CD4-positive, alpha-beta T cell (primary cell): ENCODE data around the gene AICDA. TPM values are rescaled to one million over a fixed set of nuclear protein-coding genes. Genes with fewer than 3 reads are reported as not detected.
"Not testable (repeated sequence)": the region's sequence is repeated elsewhere in the genome, so short reads cannot be mapped to it uniquely, and the experiment has no call there.

ENCODE experiments used
- ATAC-seq: fragments of 200-7000 bp; cut with Tn5 transposase; one replicate; pipeline ENCODE4 v1.10.0; 2022; ENCODE audit warnings: mild to moderate bottlenecking; ENCODE audit not compliant: poor library complexity
- CTCF ChIA-PET: fragments of 350-600 bp; sonication (Branson Sonifier 250); formaldehyde crosslinking; loops from one replicate; lab custom pipeline; 2021; ENCODE audit warnings: antibody characterized with exemption, inconsistent platforms; lab: Charles Lee
- POLR2A ChIA-PET: fragments of 350-600 bp; sonication (Branson Sonifier 250); formaldehyde crosslinking; loops from one replicate; lab custom pipeline; 2021; ENCODE audit warnings: antibody characterized with exemption, inconsistent platforms; lab: Charles Lee
- DNase-seq, 14 experiments: peaks; one replicate each; pipeline ENCODE4 v3.0.0-alpha.2; 2013 to 2020; ENCODE audit warnings: mixed read lengths in 2 of 14
- H3K27ac ChIP-seq, 2 donors: one replicate each; pipeline versions ENCODE4 v1.5.1 to v1.7.0; 2013; ENCODE audit warnings: low read length in 2 of 2, low read depth in 1 of 2, mild to moderate bottlenecking in 1 of 2
- H3K27me3 ChIP-seq, 2 experiments: 1 replicate in 1 of 2; 2 replicates in 1 of 2; pipeline versions ENCODE4 v1.6.1 to v1.7.0; 2013; ENCODE audit warnings: low read length in 2 of 2, control low read depth in 1 of 2, mild to moderate bottlenecking in 1 of 2, moderate library complexity in 1 of 2; ENCODE audit not compliant: insufficient read depth in 2 of 2, control insufficient read depth in 1 of 2
- H3K36me3 ChIP-seq: one replicate; pipeline ENCODE4 v1.6.1; 2013; ENCODE audit warnings: low read length, control low read depth; ENCODE audit not compliant: insufficient read depth
- H3K4me1 ChIP-seq: one replicate; pipeline ENCODE4 v1.6.1; 2013; ENCODE audit warnings: low read length, control low read depth; ENCODE audit not compliant: insufficient read depth
- H3K4me3 ChIP-seq: one replicate; pipeline ENCODE4 v1.5.1; 2013; ENCODE audit warnings: mild to moderate bottlenecking, low read length, moderate library complexity
- H3K9me3 ChIP-seq, 2 experiments: 1 replicate in 1 of 2; 2 replicates in 1 of 2; pipeline versions ENCODE4 v1.6.1 to v1.7.0; 2013; ENCODE audit warnings: low read length in 2 of 2, mild to moderate bottlenecking in 2 of 2, control low read depth in 1 of 2, moderate library complexity in 1 of 2; ENCODE audit not compliant: control insufficient read depth in 1 of 2, insufficient read depth in 1 of 2
- H3K27ac Mint-ChIP-seq: one replicate; pipeline ENCODE4 v1.8.0; 2020; ENCODE audit warnings: mixed read lengths
- H3K27me3 Mint-ChIP-seq: one replicate; pipeline ENCODE4 v1.8.0; 2021; ENCODE audit warnings: mixed read lengths
- H3K36me3 Mint-ChIP-seq: one replicate; pipeline ENCODE4 v1.8.0; 2021; ENCODE audit warnings: low read depth, mixed read lengths
- H3K4me1 Mint-ChIP-seq: one replicate; pipeline ENCODE4 v1.8.0; 2021; ENCODE audit warnings: low read depth, mixed read lengths
- H3K4me3 Mint-ChIP-seq: one replicate; pipeline ENCODE4 v1.8.0; 2020; ENCODE audit warnings: mild to moderate bottlenecking, mixed read lengths
- H3K9me3 Mint-ChIP-seq: one replicate; pipeline ENCODE4 v1.8.0; 2020; ENCODE audit warnings: mixed read lengths
- intact Hi-C, 2 experiments: fragments of 100-400 bp; cut with DNase I in 1 of 2; cut with micrococcal nuclease in 1 of 2; formaldehyde crosslinking; loops; one replicate each; pipeline versions ENCODE4 v1.15.1 to v1.9.0; 2023 to 2025; cut with DNase I, micrococcal nuclease
- total RNA-seq, 174 experiments: library from RNA in 2 of 174; stranded (reverse) in 2 of 174; gene quantifications; one replicate each; pipeline ENCODE4 v1.2.3 and lab custom pipeline; 2021 to 2026
- TF ChIP-seq, protein P1 (sequence below): fragments of 200-600 bp; IDR thresholded peaks from one replicate; pipeline ENCODE4 v1.8.0; 2022; ENCODE audit warnings: antibody characterized with exemption, mild to moderate bottlenecking

AICDA gene
- total RNA-seq, 2 experiments from 2014 or later: not detected

DNA sequence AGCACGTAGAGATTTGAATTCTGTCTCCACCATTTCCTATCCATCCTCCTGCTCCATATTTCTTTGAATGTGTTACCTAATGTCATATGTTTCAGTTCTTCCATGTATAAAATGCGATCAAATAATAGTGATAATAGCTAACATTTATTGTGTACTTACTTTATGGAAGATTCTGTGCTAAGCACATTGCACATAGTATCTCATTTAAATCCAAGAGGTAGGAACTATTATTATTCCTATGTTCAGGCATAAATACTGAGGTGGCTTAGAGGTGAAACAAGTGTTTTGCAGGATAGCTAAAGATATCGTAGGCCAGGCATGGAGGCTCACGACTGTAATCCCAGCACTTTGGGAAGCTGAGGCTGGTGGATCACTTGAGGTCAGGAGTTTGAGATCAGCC lies 17.5 kb upstream of the AICDA start:
- intact Hi-C loops: no loop called here
- no peaks in the 10 kb centered on the region for H3K4me1 Mint-ChIP-seq
- ATAC-seq (no peak), DNase-seq (no peak)
- H3K9me3 ChIP-seq: no peaks in the 10 kb centered on the region
- no peaks in the 10 kb centered on the region for H3K4me1 ChIP-seq
- no peak overlapping the region for H3K27ac Mint-ChIP-seq
- H3K27me3 ChIP-seq: no peaks in the 10 kb centered on the region
- H3K27ac ChIP-seq: no peak overlapping the region
- H3K4me3 ChIP-seq: no peak overlapping the region
- no peaks in the 10 kb centered on the region for H3K27me3 Mint-ChIP-seq
- no peaks in the 10 kb centered on the region for H3K36me3 Mint-ChIP-seq
- H3K36me3 ChIP-seq: no peaks in the 10 kb centered on the region
- no peak overlapping the region for H3K4me3 Mint-ChIP-seq
- POLR2A ChIA-PET: no interaction called here
- CTCF ChIA-PET: no interaction called here
- H3K9me3 Mint-ChIP-seq: no peaks in the 10 kb centered on the region
- TF ChIP-seq, protein P1, sequence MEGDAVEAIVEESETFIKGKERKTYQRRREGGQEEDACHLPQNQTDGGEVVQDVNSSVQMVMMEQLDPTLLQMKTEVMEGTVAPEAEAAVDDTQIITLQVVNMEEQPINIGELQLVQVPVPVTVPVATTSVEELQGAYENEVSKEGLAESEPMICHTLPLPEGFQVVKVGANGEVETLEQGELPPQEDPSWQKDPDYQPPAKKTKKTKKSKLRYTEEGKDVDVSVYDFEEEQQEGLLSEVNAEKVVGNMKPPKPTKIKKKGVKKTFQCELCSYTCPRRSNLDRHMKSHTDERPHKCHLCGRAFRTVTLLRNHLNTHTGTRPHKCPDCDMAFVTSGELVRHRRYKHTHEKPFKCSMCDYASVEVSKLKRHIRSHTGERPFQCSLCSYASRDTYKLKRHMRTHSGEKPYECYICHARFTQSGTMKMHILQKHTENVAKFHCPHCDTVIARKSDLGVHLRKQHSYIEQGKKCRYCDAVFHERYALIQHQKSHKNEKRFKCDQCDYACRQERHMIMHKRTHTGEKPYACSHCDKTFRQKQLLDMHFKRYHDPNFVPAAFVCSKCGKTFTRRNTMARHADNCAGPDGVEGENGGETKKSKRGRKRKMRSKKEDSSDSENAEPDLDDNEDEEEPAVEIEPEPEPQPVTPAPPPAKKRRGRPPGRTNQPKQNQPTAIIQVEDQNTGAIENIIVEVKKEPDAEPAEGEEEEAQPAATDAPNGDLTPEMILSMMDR: no peak

DNA sequence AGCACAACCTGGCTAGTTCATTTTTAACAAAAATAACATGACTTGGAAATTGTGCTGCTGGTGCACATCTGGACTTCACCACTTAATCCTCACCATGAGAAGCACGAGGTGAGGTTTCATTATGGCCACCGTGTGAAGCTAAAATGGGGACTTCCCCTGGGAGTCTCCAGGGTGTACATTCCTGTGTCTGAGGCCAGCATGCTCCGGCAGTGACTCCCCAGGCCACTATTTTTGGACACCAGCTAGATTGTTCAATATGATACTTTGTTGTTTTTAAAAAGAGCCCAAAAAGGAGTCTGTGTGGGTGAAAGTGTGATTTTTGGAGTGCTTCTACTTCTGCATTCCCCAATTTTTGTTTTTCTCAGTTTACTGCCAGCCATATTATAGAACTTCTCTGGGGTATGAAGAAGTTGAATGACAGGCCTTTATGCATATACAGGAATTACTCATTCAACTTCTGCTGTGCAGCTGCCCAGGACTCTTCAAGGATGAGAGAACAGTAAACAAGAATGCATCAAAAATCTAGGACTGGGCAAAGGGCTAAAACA lies 16.9 kb upstream of the AICDA start:
- no peak for ATAC-seq
- no peaks in the 10 kb centered on the region for H3K27me3 Mint-ChIP-seq

DNA sequence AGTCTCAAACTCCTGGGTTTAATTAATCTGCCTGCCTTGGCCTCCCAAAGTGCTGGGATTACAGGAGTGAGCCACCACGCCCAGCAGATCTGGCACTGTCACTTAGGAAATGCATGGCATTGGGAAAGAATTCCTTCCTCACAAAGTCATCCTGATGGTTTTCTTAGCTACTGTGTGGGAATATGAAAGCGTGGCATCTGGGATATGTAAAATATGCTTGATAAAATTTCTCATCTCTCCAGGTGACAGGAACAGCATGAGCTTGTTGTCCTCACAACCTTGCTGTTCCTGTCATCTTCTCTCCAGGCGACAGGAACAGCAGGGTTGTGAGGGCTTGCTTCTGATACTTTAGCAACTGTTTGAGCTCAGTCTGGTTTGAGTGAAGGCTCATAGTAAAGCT lies 16.1 kb upstream of the AICDA start:
- peaks cover 0 to 8% of the 10 kb centered on the region in 2 experiments for H3K9me3 ChIP-seq
- Mint-ChIP-seq H3K4me3 (no peak overlapping the region), H3K36me3 (no peaks in the 10 kb centered on the region), H3K9me3 (no peaks in the 10 kb centered on the region), H3K27ac (no peak overlapping the region), H3K27me3 (no peaks in the 10 kb centered on the region), H3K4me1 (no peaks in the 10 kb centered on the region)
- H3K4me1 ChIP-seq: no peaks in the 10 kb centered on the region
- no peak for ATAC-seq
- no peak overlapping the region for H3K27ac ChIP-seq
- CTCF ChIA-PET: interaction anchor here (0.5 kb wide), 1 partner anchor 14 kb away, joined by 3 read pairs; no protein-coding TSS in a partner anchor
- intact Hi-C loops: no loop called here
- TF ChIP-seq, protein P1: no peak
- no peak for DNase-seq
- H3K27me3 ChIP-seq: no peaks in the 10 kb centered on the region
- H3K4me3 ChIP-seq: no peak overlapping the region
- POLR2A ChIA-PET: interaction anchor here (0.9 kb wide), 1 partner anchor 80 kb away, joined by 3 read pairs; no protein-coding TSS in a partner anchor
- H3K36me3 ChIP-seq: no peaks in the 10 kb centered on the region

More for the DNA sequence above, 16.9 kb upstream of the AICDA start:
- peak in 2 of 14 experiments; percentile 27 to 36 for DNase-seq
- no peaks in the 10 kb centered on the region for H3K27me3 ChIP-seq
- H3K9me3 Mint-ChIP-seq: no peaks in the 10 kb centered on the region
- no peak overlapping the region for H3K4me3 Mint-ChIP-seq
- H3K27ac Mint-ChIP-seq: no peak overlapping the region
- ChIA-PET POLR2A (interaction anchor here (0.9 kb wide), 1 partner anchor 81 kb away, joined by 3 read pairs; no protein-coding TSS in a partner anchor), CTCF (interaction anchor here (0.5 kb wide), 1 partner anchor 13 kb away, joined by 3 read pairs; no protein-coding TSS in a partner anchor)
- H3K4me1 Mint-ChIP-seq: no peaks in the 10 kb centered on the region
- no peaks in the 10 kb centered on the region for H3K4me1 ChIP-seq
- H3K27ac ChIP-seq: no peak overlapping the region
- TF ChIP-seq, protein P1: no peak
- H3K4me3 ChIP-seq: no peak overlapping the region
- H3K36me3 Mint-ChIP-seq: no peaks in the 10 kb centered on the region
- intact Hi-C loops: no loop called here
- H3K36me3 ChIP-seq: no peaks in the 10 kb centered on the region
- peaks cover 0 to 3% of the 10 kb centered on the region in 2 experiments for H3K9me3 ChIP-seq

DNA sequence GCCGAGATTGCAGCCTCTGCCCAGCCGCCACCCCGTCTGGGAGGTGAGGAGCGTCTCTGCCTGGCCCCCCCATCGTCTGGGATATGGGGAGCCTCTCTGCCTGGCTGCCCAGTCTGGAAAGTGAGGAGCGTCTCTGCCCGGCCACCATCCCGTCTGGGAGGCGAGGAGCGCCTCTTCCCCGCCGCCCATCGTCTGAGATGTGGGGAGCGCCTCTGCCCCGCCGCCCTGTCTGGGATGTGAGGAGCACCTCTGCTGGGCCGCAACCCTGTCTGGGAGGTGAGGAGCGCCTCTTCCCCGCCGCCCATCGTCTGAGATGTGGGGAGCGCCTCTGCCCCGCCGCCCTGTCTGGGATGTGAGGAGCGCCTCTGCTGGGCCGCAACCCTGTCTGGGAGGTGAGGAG lies 12.1 kb upstream of the AICDA start:
- ATAC-seq, H3K27ac Mint-ChIP-seq, H3K27me3 ChIP-seq, H3K36me3 ChIP-seq, intact Hi-C loops, DNase-seq, CTCF ChIA-PET, H3K9me3 Mint-ChIP-seq, H3K4me3 Mint-ChIP-seq, H3K27me3 Mint-ChIP-seq, H3K4me3 ChIP-seq, POLR2A ChIA-PET, H3K27ac ChIP-seq, H3K4me1 ChIP-seq, H3K4me1 Mint-ChIP-seq, H3K36me3 Mint-ChIP-seq, H3K9me3 ChIP-seq: not testable (repeated sequence)
